Hepatocyte (in vitro differentiated cells): ENCODE measurements around the gene DMC1. TPM values are rescaled to one million over a fixed set of nuclear protein-coding genes. Genes with fewer than 3 reads are reported as not detected.
A peak's percentile ranks its signal among the peaks of the same experiment; 100 is the strongest.
"Not testable (repeated sequence)": the region's sequence is repeated elsewhere in the genome, so short reads cannot be mapped to it uniquely, and the experiment has no call there.

Source experiments
- DNase-seq: peaks from one replicate; pipeline ENCODE4 v3.0.0-alpha.2; 2016; ENCODE audit warnings: low spot score
- H2AFZ ChIP-seq: fragments of 200-600 bp; sonication (generic); 2 replicates; pipeline ENCODE4 v1.6.0; 2016; ENCODE audit warnings: antibody characterized with exemption, mild to moderate bottlenecking
- H3K27ac ChIP-seq: fragments of 200-600 bp; sonication (generic); 2 replicates; pipeline ENCODE4 v1.5.1; 2016; ENCODE audit warnings: mild to moderate bottlenecking
- H3K27me3 ChIP-seq: fragments of 200-600 bp; sonication (generic); 2 replicates; pipeline ENCODE4 v1.6.1; 2016
- H3K36me3 ChIP-seq: fragments of 200-600 bp; sonication (generic); replicated peaks from 2 replicates; pipeline ENCODE4 v1.5.1; 2016; ENCODE audit warnings: low read depth; ENCODE audit not compliant: insufficient read depth
- H3K4me1 ChIP-seq: fragments of 200-600 bp; sonication (generic); 2 replicates; pipeline ENCODE4 v1.5.1; 2016; ENCODE audit warnings: mild to moderate bottlenecking, moderate library complexity; ENCODE audit not compliant: insufficient read depth
- H3K4me2 ChIP-seq: fragments of 200-600 bp; sonication (generic); 2 replicates; pipeline ENCODE4 v1.6.0; 2016
- H3K4me3 ChIP-seq: fragments of 200-600 bp; sonication (generic); 2 replicates; pipeline ENCODE4 v1.5.1; 2016; ENCODE audit warnings: mild to moderate bottlenecking
- H3K79me2 ChIP-seq: fragments of 200-600 bp; sonication (generic); 2 replicates; pipeline ENCODE4 v1.6.0; 2017; ENCODE audit warnings: mild to moderate bottlenecking
- H3K9me2 ChIP-seq: fragments of 200-600 bp; sonication (generic); replicated peaks from 2 replicates; pipeline ENCODE4 v1.6.0; 2017; ENCODE audit warnings: mild to moderate bottlenecking; ENCODE audit not compliant: insufficient read depth
- H3K9me3 ChIP-seq: fragments of 200-600 bp; sonication (generic); 2 replicates; pipeline ENCODE4 v1.5.1; 2016; ENCODE audit warnings: low read depth, mild to moderate bottlenecking
- H4K20me1 ChIP-seq: fragments of 200-600 bp; sonication (generic); 2 replicates; pipeline ENCODE4 v1.6.0; 2016; ENCODE audit warnings: mild to moderate bottlenecking; ENCODE audit not compliant: insufficient read depth, poor library complexity, severe bottlenecking
- CTCF ChIP-seq: fragments of 200-600 bp; sonication (generic); IDR thresholded peaks from 2 replicates; pipeline ENCODE4 v1.5.1; 2016; ENCODE audit warnings: antibody characterized with exemption, mild to moderate bottlenecking; ENCODE audit not compliant: poor library complexity
- EZH2 ChIP-seq: fragments of 200-600 bp; sonication (generic); IDR thresholded peaks from 2 replicates; pipeline ENCODE4 v1.6.1; 2016; ENCODE audit warnings: antibody characterized with exemption, mild to moderate bottlenecking, borderline replicate concordance
- EZH2phosphoT487 ChIP-seq: fragments of 200-600 bp; sonication (generic); IDR thresholded peaks from one replicate; pipeline ENCODE4 v1.6.1; 2018; ENCODE audit warnings: antibody characterized with exemption, mild to moderate bottlenecking, low read depth, moderate library complexity; ENCODE audit not compliant: unreplicated experiment, severe bottlenecking
- WGBS: methylation state at CpG from one replicate; pipeline ENCODE4 v1.1.6; 2016; ENCODE audit warnings: low lambda C conversion rate; ENCODE audit errors: missing lambda C conversion rate; 5-methylcytosine and 5-hydroxymethylcytosine counted together
- polyA plus RNA-seq: library from polyadenylated mRNA; unstranded; fragments of >200 nt; fragmentation: Nextera tagmentation; extraction: Ambion mirVana; gene quantifications from 2 replicates; pipeline ENCODE4 v1.2.1, GENCODE V29; 2016
- total RNA-seq: library from RNA; depleted of rRNA; stranded (reverse); fragments of >200 nt; gene quantifications from 2 replicates; pipeline ENCODE4 v1.2.3, GENCODE V29; 2014

The DMC1 gene, protein sequence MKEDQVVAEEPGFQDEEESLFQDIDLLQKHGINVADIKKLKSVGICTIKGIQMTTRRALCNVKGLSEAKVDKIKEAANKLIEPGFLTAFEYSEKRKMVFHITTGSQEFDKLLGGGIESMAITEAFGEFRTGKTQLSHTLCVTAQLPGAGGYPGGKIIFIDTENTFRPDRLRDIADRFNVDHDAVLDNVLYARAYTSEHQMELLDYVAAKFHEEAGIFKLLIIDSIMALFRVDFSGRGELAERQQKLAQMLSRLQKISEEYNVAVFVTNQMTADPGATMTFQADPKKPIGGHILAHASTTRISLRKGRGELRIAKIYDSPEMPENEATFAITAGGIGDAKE
- 0.80 and 3.0 TPM in 2 replicates for total RNA-seq
- polyA plus RNA-seq = 0.21 and 0.74 TPM in 2 replicates

GRCh38 chr22:38569972-38570778, at the start of gene DMC1:
Gene DMC1, minus strand, starts transcription at chr22:38570183. Its CDS starts 1,927 bp downstream, at chr22:38568256.
- 4% methylated on average over 30 of the region's 64 CpGs for WGBS

DNA sequence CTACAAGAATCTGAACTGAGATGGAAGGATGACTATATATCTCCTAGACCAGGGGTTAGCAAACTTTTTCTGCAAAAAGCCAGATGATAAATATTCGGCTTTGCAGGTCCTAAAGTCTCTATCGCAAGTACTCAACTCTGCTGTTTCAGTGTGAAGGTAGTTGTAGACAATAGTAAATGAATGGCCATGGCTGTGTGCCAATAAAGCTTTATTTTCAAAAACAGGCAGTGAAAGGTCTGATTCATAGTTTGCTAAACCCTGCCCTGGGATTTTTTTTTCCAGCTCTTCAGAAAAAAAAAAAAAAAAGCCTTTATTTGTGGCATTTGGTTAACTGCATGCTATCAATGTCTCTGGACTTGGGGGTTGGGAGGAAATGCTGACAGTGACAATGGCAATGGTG, 48.7 kb upstream of the DMC1 start:
- H3K9me2 ChIP-seq = no peaks in the 10 kb centered on the region
- H3K27me3 ChIP-seq = no peaks in the 10 kb centered on the region
- no peak overlapping the region for H3K4me3 ChIP-seq
- no peak overlapping the region for H3K4me2 ChIP-seq
- 96% methylated on average over 2 of the region's 2 CpGs for WGBS
- TF ChIP-seq EZH2phosphoT487 (no peak), CTCF (no peak), EZH2 (no peak)
- no peak overlapping the region for H2AFZ ChIP-seq
- no peaks in the 10 kb centered on the region for H3K9me3 ChIP-seq
- DNase-seq = no peak
- no peaks in the 10 kb centered on the region for H3K79me2 ChIP-seq
- H3K27ac ChIP-seq = no peak overlapping the region
- H3K4me1 ChIP-seq = no peaks in the 10 kb centered on the region
- no peaks in the 10 kb centered on the region for H3K36me3 ChIP-seq
- no peaks in the 10 kb centered on the region for H4K20me1 ChIP-seq

More at GRCh38 chr22:38569972-38570778, at the start of gene DMC1:
- H3K27ac ChIP-seq = peak within 1 kb of the TSS; percentile 47
- H3K4me1 ChIP-seq = peaks cover 6% of the 10 kb centered on the region
- H3K9me2 ChIP-seq = no peaks in the 10 kb centered on the region
- H3K4me2 ChIP-seq = peak within 1 kb of the TSS; percentile 80
- H2AFZ ChIP-seq = peak within 1 kb of the TSS; percentile 98
- H3K36me3 ChIP-seq = no peaks in the 10 kb centered on the region
- H4K20me1 ChIP-seq = no peaks in the 10 kb centered on the region
- H3K79me2 ChIP-seq = peaks cover 6% of the 10 kb centered on the region
- peak within 1 kb of the TSS; percentile 61 for H3K4me3 ChIP-seq
- peak; percentile 97 for DNase-seq
- TF ChIP-seq EZH2 (no peak), CTCF (no peak)
- no peaks in the 10 kb centered on the region for H3K9me3 ChIP-seq
- H3K27me3 ChIP-seq = no peaks in the 10 kb centered on the region

DNA sequence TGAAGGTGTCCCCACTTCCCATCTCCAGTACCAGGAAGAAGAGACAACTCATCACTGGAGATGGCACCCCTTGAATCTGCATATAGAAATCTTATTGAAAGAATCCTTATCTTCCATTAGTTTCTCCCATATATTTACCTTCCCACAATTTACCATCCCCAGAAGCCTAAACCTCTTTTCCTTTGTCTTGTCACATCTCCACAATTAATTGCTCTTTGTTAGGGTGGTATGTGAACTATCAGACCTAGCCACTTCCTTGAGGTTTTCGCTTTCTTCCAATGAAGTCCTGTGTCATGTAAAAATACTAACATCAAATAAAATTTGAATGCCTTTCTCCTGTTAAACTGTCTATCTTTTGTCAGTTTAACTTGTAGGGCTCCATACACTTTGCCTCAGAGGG, 48.3 kb upstream of the DMC1 start:
- no peaks in the 10 kb centered on the region for H3K9me3 ChIP-seq
- no peak overlapping the region for H2AFZ ChIP-seq
- no peaks in the 10 kb centered on the region for H3K36me3 ChIP-seq
- H3K4me3 ChIP-seq = no peak overlapping the region
- no peak overlapping the region for H3K4me2 ChIP-seq
- H3K4me1 ChIP-seq = no peaks in the 10 kb centered on the region
- no peak for DNase-seq
- H4K20me1 ChIP-seq = no peaks in the 10 kb centered on the region
- no peaks in the 10 kb centered on the region for H3K9me2 ChIP-seq
- 96% methylated on average over 1 of the region's 1 CpG for WGBS
- no peak overlapping the region for H3K27ac ChIP-seq
- TF ChIP-seq EZH2phosphoT487 (no peak), EZH2 (no peak), CTCF (no peak)
- no peaks in the 10 kb centered on the region for H3K79me2 ChIP-seq
- H3K27me3 ChIP-seq = no peaks in the 10 kb centered on the region

DNA sequence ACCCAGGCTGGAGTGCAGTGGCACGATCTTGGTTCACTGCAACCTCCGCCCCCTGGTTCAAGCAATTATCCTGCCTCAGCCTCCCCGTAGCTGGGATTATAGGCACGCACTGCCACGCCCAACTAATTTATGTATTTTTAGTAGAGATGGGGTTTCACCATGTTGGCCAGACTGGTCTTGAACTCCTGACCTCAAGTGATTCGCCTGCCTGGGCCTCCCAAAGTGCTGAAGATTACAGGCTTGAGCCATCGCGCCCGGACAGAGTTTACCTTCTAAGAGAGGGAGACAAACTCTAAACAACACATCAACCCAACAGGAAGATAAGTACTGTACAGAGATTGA, 45.1 kb upstream of the DMC1 start:
- H4K20me1 ChIP-seq, H3K4me2 ChIP-seq, H3K4me1 ChIP-seq, H3K9me3 ChIP-seq, H3K4me3 ChIP-seq, H3K79me2 ChIP-seq, H3K9me2 ChIP-seq, DNase-seq, H3K36me3 ChIP-seq, H2AFZ ChIP-seq, H3K27ac ChIP-seq, H3K27me3 ChIP-seq: not testable (repeated sequence)
- WGBS = 89% methylated on average over 9 of the region's 9 CpGs
